KMS-11 (cell line): ENCODE data around the gene SEZ6.

Source experiments
- H2AFZ ChIP-seq: fragments of 200-600 bp; sonication (generic); 2 replicates; pipeline ENCODE4 v1.6.1; 2016; ENCODE audit warnings: antibody characterized with exemption, mixed run types, low read depth
- H3K27ac ChIP-seq: fragments of 200-600 bp; sonication (generic); 2 replicates; pipeline ENCODE4 v1.6.1; 2016; ENCODE audit warnings: mild to moderate bottlenecking, mixed run types
- H3K27me3 ChIP-seq: fragments of 200-600 bp; sonication (generic); 2 replicates; pipeline ENCODE4 v1.6.1; 2017; ENCODE audit warnings: mild to moderate bottlenecking, low read depth, mixed run types, moderate library complexity; ENCODE audit not compliant: insufficient read depth
- H3K36me3 ChIP-seq: fragments of 200-600 bp; sonication (generic); 2 replicates; pipeline ENCODE4 v1.6.1; 2017; ENCODE audit warnings: mild to moderate bottlenecking, mixed run types; ENCODE audit not compliant: insufficient read depth
- H3K4me1 ChIP-seq: fragments of 200-600 bp; sonication (generic); 2 replicates; pipeline ENCODE4 v1.6.1; 2016; ENCODE audit warnings: mild to moderate bottlenecking, low read depth, mixed run types; ENCODE audit not compliant: poor library complexity, severe bottlenecking
- H3K4me2 ChIP-seq: fragments of 200-600 bp; sonication (generic); 2 replicates; pipeline ENCODE4 v1.7.0; 2016; ENCODE audit warnings: mild to moderate bottlenecking, mixed run types
- H3K4me3 ChIP-seq: fragments of 200-600 bp; sonication (generic); IDR thresholded peaks from 2 replicates; pipeline ENCODE4 v1.6.1; 2017; ENCODE audit warnings: low read depth, low read length, mixed read lengths; ENCODE audit not compliant: insufficient read depth
- H3K79me2 ChIP-seq: fragments of 200-600 bp; sonication (generic); 2 replicates; pipeline ENCODE4 v1.6.1; 2016; ENCODE audit warnings: low read depth, mixed run types; ENCODE audit not compliant: insufficient read depth
- H3K9ac ChIP-seq: fragments of 200-600 bp; sonication (generic); 2 replicates; pipeline ENCODE4 v1.6.1; 2016; ENCODE audit warnings: mild to moderate bottlenecking, mixed run types
- H4K20me1 ChIP-seq: fragments of 200-600 bp; sonication (generic); 2 replicates; pipeline ENCODE4 v1.6.1; 2016; ENCODE audit warnings: mild to moderate bottlenecking, mixed run types; ENCODE audit not compliant: insufficient read depth
- CTCF ChIP-seq: fragments of 200-600 bp; sonication (generic); conservative IDR thresholded peaks from 2 replicates; pipeline ENCODE4 v1.6.1; 2017; ENCODE audit warnings: low read depth, mild to moderate bottlenecking, antibody characterized with exemption, low read length, moderate library complexity, mixed read lengths

The SEZ6 gene

GRCh38 chr17:28911411-28912045 is 94.3 kb downstream of the SEZ6 start:
- Histone ChIP-seq H3K27me3 (no peaks in the 10 kb centered on the region), H3K27ac (no peak overlapping the region), H4K20me1 (no peaks in the 10 kb centered on the region), H3K4me1 (peaks cover 6% of the 10 kb centered on the region), H3K4me2 (no peak overlapping the region), H3K79me2 (no peaks in the 10 kb centered on the region), H3K4me3 (no peak overlapping the region), H3K9ac (no peak overlapping the region), H3K36me3 (peaks cover 20% of the 10 kb centered on the region; the same call in 1 of the 2 replicates), H2AFZ (no peak overlapping the region)
- TF ChIP-seq CTCF = no peak

GRCh38 chr17:28910534-28910933 is 95.3 kb downstream of the SEZ6 start:
- no peak for TF ChIP-seq CTCF
- peaks cover 10% of the 10 kb centered on the region; the same call in 1 of the 2 replicates for H3K36me3 ChIP-seq

GRCh38 chr17:28908640-28909167 is 97.1 kb downstream of the SEZ6 start:
- no peaks in the 10 kb centered on the region for H3K27me3 ChIP-seq
- no peak overlapping the region for H3K4me2 ChIP-seq
- H3K4me3 ChIP-seq = no peak overlapping the region
- H3K9ac ChIP-seq = no peak overlapping the region
- H3K36me3 ChIP-seq = no peaks in the 10 kb centered on the region; the same call in 1 of the 2 replicates
- no peaks in the 10 kb centered on the region for H4K20me1 ChIP-seq
- H3K27ac ChIP-seq = no peak overlapping the region
- no peak overlapping the region for H2AFZ ChIP-seq
- no peaks in the 10 kb centered on the region for H3K4me1 ChIP-seq
- no peak for TF ChIP-seq CTCF
- H3K79me2 ChIP-seq = no peaks in the 10 kb centered on the region

More at GRCh38 chr17:28910534-28910933, 95.3 kb downstream of the SEZ6 start:
- H3K27me3 ChIP-seq = no peaks in the 10 kb centered on the region
- H3K4me2 ChIP-seq = no peak overlapping the region
- H3K79me2 ChIP-seq = no peaks in the 10 kb centered on the region
- H2AFZ ChIP-seq = no peak overlapping the region
- H4K20me1 ChIP-seq = no peaks in the 10 kb centered on the region
- no peak overlapping the region for H3K9ac ChIP-seq
- H3K4me1 ChIP-seq = no peaks in the 10 kb centered on the region
- H3K27ac ChIP-seq = no peak overlapping the region
- H3K4me3 ChIP-seq = no peak overlapping the region

- Histone ChIP-seq H3K9ac (no peak overlapping the region), H3K27ac (no peak overlapping the region)
Measured at GRCh38 chr17:28907709-28908475, 97.9 kb downstream of the SEZ6 start.

More at GRCh38 chr17:28907709-28908475, 97.9 kb downstream of the SEZ6 start:
- no peak for TF ChIP-seq CTCF
- no peaks in the 10 kb centered on the region for H4K20me1 ChIP-seq
- H3K79me2 ChIP-seq = no peaks in the 10 kb centered on the region
- no peaks in the 10 kb centered on the region; the same call in 1 of the 2 replicates for H3K36me3 ChIP-seq
- H3K4me3 ChIP-seq = no peak overlapping the region
- no peak overlapping the region for H3K4me2 ChIP-seq
- no peak overlapping the region for H2AFZ ChIP-seq
- H3K27me3 ChIP-seq = no peaks in the 10 kb centered on the region
- peaks cover 4% of the 10 kb centered on the region for H3K4me1 ChIP-seq
